Right lobe of liver (tissue), 4 donors: ENCODE measurements around the gene AIFM2.

Experiments
- POLR2A ChIP-seq: fragments of 450-650 bp; IDR thresholded peaks from one replicate; pipeline ENCODE4 v1.6.1; 2017; ENCODE audit warnings: antibody characterized with exemption, mild to moderate bottlenecking
- TF ChIP-seq, protein P1 (sequence below), 4 donors: fragments of 200-600 bp in 3 of 4; fragments of 450-650 bp in 1 of 4; IDR thresholded peaks; one replicate each; pipeline versions ENCODE4 v1.5.1 to v1.8.0; 2016 to 2022; ENCODE audit warnings: antibody characterized with exemption in 4 of 4, mild to moderate bottlenecking in 2 of 4
- donor health status: DM: no; HTN: no; CAD: no.
- donor health status: DM: no; HTN: no; CAD: no.
- donor health status: DM: no; HTN: yes; CAD: no.

DNA sequence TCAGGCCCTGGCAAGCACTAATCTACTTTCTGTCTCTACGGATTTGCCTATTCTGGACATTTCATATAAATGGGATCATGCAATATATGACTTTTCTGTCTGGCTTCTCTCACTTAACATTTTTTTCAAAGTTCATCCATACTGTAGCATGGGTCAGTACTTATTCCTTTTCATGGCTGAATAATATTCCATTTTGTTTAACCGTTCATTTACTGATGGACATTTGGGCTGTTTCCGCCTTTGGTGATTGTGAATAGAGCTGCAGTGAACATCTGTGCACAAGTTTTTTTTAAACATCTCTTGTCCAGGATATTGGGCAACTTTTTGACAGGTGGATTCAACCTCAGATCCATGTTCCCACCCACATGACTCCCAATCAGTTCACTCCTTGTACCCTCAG is 31.0 kb downstream of the AIFM2 start:
- TF ChIP-seq, protein P1, sequence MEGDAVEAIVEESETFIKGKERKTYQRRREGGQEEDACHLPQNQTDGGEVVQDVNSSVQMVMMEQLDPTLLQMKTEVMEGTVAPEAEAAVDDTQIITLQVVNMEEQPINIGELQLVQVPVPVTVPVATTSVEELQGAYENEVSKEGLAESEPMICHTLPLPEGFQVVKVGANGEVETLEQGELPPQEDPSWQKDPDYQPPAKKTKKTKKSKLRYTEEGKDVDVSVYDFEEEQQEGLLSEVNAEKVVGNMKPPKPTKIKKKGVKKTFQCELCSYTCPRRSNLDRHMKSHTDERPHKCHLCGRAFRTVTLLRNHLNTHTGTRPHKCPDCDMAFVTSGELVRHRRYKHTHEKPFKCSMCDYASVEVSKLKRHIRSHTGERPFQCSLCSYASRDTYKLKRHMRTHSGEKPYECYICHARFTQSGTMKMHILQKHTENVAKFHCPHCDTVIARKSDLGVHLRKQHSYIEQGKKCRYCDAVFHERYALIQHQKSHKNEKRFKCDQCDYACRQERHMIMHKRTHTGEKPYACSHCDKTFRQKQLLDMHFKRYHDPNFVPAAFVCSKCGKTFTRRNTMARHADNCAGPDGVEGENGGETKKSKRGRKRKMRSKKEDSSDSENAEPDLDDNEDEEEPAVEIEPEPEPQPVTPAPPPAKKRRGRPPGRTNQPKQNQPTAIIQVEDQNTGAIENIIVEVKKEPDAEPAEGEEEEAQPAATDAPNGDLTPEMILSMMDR (IDR thresholded peaks at IDR 0.05), result no peak
- no peak for TF ChIP-seq POLR2A
